MM.1S (cell line): Measurements from ENCODE around the gene SHQ1.

ENCODE experiments used
- DNase-seq: peaks from one replicate; pipeline ENCODE4 v3.0.0-alpha.2; 2015
- H2AFZ ChIP-seq: fragments of 300-600 bp; sonication (generic); 2 replicates; pipeline ENCODE4 v1.6.0; 2016; ENCODE audit warnings: antibody characterized with exemption, low read length
- H3F3A ChIP-seq: fragments of 300-600 bp; sonication (generic); 2 replicates; pipeline ENCODE4 v1.6.1; 2016; ENCODE audit warnings: mild to moderate bottlenecking, antibody characterized with exemption, low read length, moderate library complexity, mixed read lengths; ENCODE audit not compliant: insufficient read depth
- H3K27ac ChIP-seq: fragments of 300-600 bp; sonication (generic); 2 replicates; pipeline ENCODE4 v1.5.1; 2016; ENCODE audit warnings: mild to moderate bottlenecking, low read length
- H3K27me3 ChIP-seq: fragments of 300-600 bp; sonication (generic); replicated peaks from 2 replicates; pipeline ENCODE4 v1.6.0; 2016; ENCODE audit warnings: low read length; ENCODE audit not compliant: insufficient read depth
- H3K36me3 ChIP-seq: fragments of 300-600 bp; sonication (generic); replicated peaks from 2 replicates; pipeline ENCODE4 v1.6.1; 2016; ENCODE audit warnings: mild to moderate bottlenecking, low read length, mixed read lengths; ENCODE audit not compliant: insufficient read depth
- H3K4me1 ChIP-seq: fragments of 300-600 bp; sonication (generic); 2 replicates; pipeline ENCODE4 v1.6.1; 2016; ENCODE audit warnings: low read length, mixed read lengths
- H3K4me2 ChIP-seq: fragments of 300-600 bp; sonication (generic); 2 replicates; pipeline ENCODE4 v1.6.0; 2016; ENCODE audit warnings: low read depth, low read length
- H3K4me3 ChIP-seq: fragments of 300-600 bp; sonication (generic); 2 replicates; pipeline ENCODE4 v1.5.1; 2016; ENCODE audit warnings: low read length, mixed read lengths
- H3K79me2 ChIP-seq: fragments of 300-600 bp; sonication (generic); 2 replicates; pipeline ENCODE4 v1.6.1; 2016; ENCODE audit warnings: mixed run types, low read length, mixed read lengths
- H3K9ac ChIP-seq: fragments of 300-600 bp; sonication (generic); 2 replicates; pipeline ENCODE4 v1.6.1; 2016; ENCODE audit warnings: low read length, mixed read lengths
- H3K9me2 ChIP-seq: fragments of 300-600 bp; sonication (generic); replicated peaks from 2 replicates; pipeline ENCODE4 v1.6.1; 2016; ENCODE audit warnings: mild to moderate bottlenecking, low read length, mixed read lengths; ENCODE audit not compliant: insufficient read depth
- H3K9me3 ChIP-seq: fragments of 300-600 bp; sonication (generic); replicated peaks from 2 replicates; pipeline ENCODE4 v1.6.1; 2016; ENCODE audit warnings: mild to moderate bottlenecking, low read length, mixed read lengths; ENCODE audit not compliant: insufficient read depth
- H4K20me1 ChIP-seq: fragments of 300-600 bp; sonication (generic); 2 replicates; pipeline ENCODE4 v1.6.1; 2016; ENCODE audit warnings: mild to moderate bottlenecking, low read length, moderate library complexity, mixed read lengths; ENCODE audit not compliant: insufficient read depth
- EZH2 ChIP-seq: fragments of 300-600 bp; sonication (generic); optimal IDR thresholded peaks from 2 replicates; pipeline ENCODE3; 2017; ENCODE audit warnings: low read depth, mild to moderate bottlenecking, antibody characterized with exemption, low read length, mixed read lengths
- EZH2phosphoT487 ChIP-seq: fragments of 300-600 bp; sonication (generic); IDR thresholded peaks from 2 replicates; pipeline ENCODE4 v1.6.1; 2018; ENCODE audit warnings: antibody characterized with exemption, low read length
- TF ChIP-seq, protein P1 (sequence below): fragments of 300-600 bp; sonication (generic); IDR thresholded peaks from 2 replicates; pipeline ENCODE4 v1.5.1; 2016; ENCODE audit warnings: antibody characterized with exemption, low read length, mixed read lengths

Gene SHQ1

DNA sequence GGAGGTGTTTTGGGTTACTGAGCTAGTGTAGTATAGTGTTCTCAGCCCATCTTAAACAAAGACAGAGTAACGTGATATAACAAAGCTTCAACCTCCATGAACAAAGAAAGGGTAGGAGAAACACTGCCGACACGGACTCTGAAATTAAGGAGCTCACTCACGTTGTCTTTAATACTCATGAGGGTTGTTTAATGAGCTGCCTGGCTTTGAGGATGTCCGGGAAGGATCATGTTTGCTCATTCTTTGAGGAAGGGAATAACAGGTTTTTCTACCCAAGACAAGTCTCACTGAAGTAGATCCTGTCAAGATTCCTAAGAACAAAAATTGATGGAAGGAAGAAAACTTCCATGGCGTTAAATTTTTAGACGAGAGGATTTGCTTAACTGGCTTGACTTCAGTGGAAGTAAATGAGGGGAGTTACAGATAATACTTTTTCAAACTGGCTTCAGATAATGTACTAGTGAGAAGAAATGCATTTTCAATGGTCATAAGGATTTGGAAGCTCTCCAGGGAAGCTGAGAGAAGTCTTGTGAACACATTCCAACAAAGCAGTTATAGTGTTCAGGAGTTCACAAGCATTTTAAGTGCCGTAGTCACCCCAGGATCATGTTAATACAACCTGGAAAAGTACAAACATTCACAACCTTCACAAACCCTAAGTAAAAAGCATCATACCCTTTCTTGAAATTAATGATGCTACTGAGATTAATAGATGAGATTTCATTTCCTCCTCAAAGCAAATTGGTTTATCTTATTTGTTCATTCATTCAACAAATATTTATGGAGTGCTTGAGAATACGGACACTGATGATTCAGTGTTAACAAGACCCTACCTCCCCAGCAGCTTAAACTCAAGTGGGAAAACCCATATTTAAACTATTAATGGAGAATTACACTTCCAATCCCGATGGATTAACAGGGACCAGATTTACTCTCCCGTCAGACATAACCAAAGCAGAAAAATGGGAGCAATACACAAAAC is 101.5 kb downstream of the SHQ1 start:
- Histone ChIP-seq H3K9ac (no peak overlapping the region), H3K4me2 (no peak overlapping the region), H3K27me3 (no peaks in the 10 kb centered on the region), H3K79me2 (no peaks in the 10 kb centered on the region), H3K4me1 (no peaks in the 10 kb centered on the region), H3K4me3 (no peak overlapping the region), H3K9me3 (no peaks in the 10 kb centered on the region), H2AFZ (no peak overlapping the region), H4K20me1 (no peaks in the 10 kb centered on the region), H3K27ac (no peak overlapping the region), H3K36me3 (0 out of 2 replicates have a peak, but pooled peaks cover 3% of the 10 kb centered on the region), H3K9me2 (no peaks in the 10 kb centered on the region), H3F3A (no peaks in the 10 kb centered on the region)
- DNase-seq: no peak
- TF ChIP-seq, protein P1, sequence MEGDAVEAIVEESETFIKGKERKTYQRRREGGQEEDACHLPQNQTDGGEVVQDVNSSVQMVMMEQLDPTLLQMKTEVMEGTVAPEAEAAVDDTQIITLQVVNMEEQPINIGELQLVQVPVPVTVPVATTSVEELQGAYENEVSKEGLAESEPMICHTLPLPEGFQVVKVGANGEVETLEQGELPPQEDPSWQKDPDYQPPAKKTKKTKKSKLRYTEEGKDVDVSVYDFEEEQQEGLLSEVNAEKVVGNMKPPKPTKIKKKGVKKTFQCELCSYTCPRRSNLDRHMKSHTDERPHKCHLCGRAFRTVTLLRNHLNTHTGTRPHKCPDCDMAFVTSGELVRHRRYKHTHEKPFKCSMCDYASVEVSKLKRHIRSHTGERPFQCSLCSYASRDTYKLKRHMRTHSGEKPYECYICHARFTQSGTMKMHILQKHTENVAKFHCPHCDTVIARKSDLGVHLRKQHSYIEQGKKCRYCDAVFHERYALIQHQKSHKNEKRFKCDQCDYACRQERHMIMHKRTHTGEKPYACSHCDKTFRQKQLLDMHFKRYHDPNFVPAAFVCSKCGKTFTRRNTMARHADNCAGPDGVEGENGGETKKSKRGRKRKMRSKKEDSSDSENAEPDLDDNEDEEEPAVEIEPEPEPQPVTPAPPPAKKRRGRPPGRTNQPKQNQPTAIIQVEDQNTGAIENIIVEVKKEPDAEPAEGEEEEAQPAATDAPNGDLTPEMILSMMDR: no peak
- TF ChIP-seq EZH2phosphoT487 (no peak), EZH2 (no peak)

DNA sequence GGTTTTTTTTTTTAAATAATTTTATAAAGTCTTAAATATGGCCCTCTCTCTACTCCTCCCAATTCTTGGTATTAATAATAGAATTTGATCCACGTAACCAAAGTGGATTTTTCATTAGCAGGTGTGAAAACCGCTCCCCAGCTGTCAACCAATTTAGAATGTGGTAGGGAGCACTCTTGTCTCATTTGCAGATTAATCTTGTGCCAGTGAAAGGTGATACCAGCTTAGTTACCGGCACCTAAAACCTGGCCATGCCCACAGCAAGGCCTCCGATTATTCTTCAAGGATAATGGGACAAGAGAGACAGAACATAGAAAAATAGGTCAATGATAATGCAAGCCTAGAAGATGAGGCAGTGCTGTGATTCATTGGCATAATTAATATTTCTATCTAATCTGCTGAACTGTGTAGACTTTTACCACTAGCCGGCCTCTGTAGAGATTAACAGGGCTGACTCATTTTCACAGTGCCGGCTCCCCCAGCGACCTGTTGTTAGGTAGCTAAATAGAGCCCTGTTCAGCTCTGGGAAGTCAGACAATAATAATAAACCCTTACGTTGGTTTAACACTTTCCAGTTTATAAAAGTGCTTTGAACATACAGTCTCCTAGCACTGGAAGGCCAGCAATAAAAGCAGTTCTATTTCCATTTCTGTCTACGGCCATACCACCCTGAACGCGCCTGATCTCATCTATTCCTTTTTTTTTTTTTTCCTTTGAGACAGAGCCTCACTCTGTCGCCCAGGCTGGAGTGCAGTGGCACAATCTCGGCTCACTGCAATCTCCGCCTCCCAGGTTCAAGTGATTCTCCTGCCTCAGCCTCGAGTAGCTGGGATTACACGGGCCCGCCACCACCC is 102.9 kb downstream of the SHQ1 start:
- no peak for DNase-seq
- Histone ChIP-seq H3K36me3 (0 out of 2 replicates have a peak, but pooled peaks cover 3% of the 10 kb centered on the region), H2AFZ (no peak overlapping the region), H3K4me3 (no peak overlapping the region), H3K9ac (no peak overlapping the region), H3K27me3 (no peaks in the 10 kb centered on the region), H3K27ac (no peak overlapping the region), H3K4me2 (no peak overlapping the region), H4K20me1 (no peaks in the 10 kb centered on the region), H3K9me2 (no peaks in the 10 kb centered on the region), H3K9me3 (no peaks in the 10 kb centered on the region), H3F3A (no peaks in the 10 kb centered on the region), H3K79me2 (no peaks in the 10 kb centered on the region), H3K4me1 (no peaks in the 10 kb centered on the region)
- no peak for TF ChIP-seq EZH2phosphoT487
- TF ChIP-seq, protein P1: no peak

DNA sequence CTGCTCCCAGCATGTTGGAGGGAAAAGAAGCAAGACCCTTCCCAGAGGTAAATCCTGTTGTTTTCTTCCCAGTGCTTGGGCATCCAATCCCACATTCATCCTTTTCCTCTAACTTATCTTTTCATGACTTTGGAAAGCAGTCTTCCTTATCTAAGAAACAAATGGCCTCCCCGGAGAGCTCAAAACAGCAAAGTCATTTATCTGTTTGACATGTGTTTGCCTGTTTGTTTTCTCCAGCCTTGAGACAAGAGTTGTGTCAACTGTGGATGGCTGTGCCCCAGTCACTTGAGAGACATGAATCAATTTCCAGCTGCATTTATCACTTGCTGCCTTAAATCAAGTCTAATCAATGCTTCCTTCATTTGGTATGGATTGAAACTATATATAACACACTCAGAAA is 103.9 kb downstream of the SHQ1 start:
- DNase-seq: no peak

More for the DNA sequence above, 103.9 kb downstream of the SHQ1 start:
- H4K20me1 ChIP-seq: no peaks in the 10 kb centered on the region
- no peak overlapping the region for H3K4me2 ChIP-seq
- no peak overlapping the region for H2AFZ ChIP-seq
- no peaks in the 10 kb centered on the region for H3K4me1 ChIP-seq
- H3K27me3 ChIP-seq: no peaks in the 10 kb centered on the region
- no peaks in the 10 kb centered on the region for H3K9me2 ChIP-seq
- H3K9ac ChIP-seq: no peak overlapping the region
- no peak overlapping the region for H3K27ac ChIP-seq
- no peaks in the 10 kb centered on the region for H3K9me3 ChIP-seq
- H3F3A ChIP-seq: no peaks in the 10 kb centered on the region
- no peaks in the 10 kb centered on the region for H3K36me3 ChIP-seq
- no peak overlapping the region for H3K4me3 ChIP-seq
- TF ChIP-seq EZH2phosphoT487: no peak
- TF ChIP-seq, protein P1: no peak
- TF ChIP-seq EZH2: no peak
- no peaks in the 10 kb centered on the region for H3K79me2 ChIP-seq
